SU-DHL-6 (cell line): ENCODE data around the gene KCNQ4.

Source experiments
- H2AFZ ChIP-seq: fragments of 200-600 bp; sonication (generic); 2 replicates; pipeline ENCODE4 v1.6.1; 2014; ENCODE audit warnings: low read depth, mild to moderate bottlenecking, moderate library complexity, mixed read lengths, antibody characterized with exemption, low read length; ENCODE audit not compliant: severe bottlenecking
- H3F3A ChIP-seq: fragments of 200-600 bp; shearing (Covaris generic); 2 replicates; pipeline ENCODE4 v1.6.0; 2016; ENCODE audit warnings: antibody characterized with exemption, mild to moderate bottlenecking; ENCODE audit not compliant: insufficient read depth
- H3K27ac ChIP-seq: fragments of 200-600 bp; sonication (generic); 2 replicates; pipeline ENCODE4 v1.5.1; 2016; ENCODE audit warnings: low read depth, mild to moderate bottlenecking, low read length, moderate library complexity, mixed read lengths
- H3K27me3 ChIP-seq: fragments of 200-600 bp; sonication (generic), shearing (Covaris generic); 2 replicates; pipeline ENCODE4 v1.6.0; 2014; ENCODE audit warnings: mild to moderate bottlenecking, low read length
- H3K36me3 ChIP-seq: fragments of 200-600 bp; sonication (generic); 2 replicates; pipeline ENCODE4 v1.6.1; 2014; ENCODE audit warnings: mild to moderate bottlenecking, low read length, mixed read lengths
- H3K4me2 ChIP-seq: fragments of 300-600, 200-600 bp; shearing (Covaris generic), sonication (generic); 2 replicates; pipeline ENCODE4 v1.6.0; 2014; ENCODE audit warnings: low read length, low read depth, mild to moderate bottlenecking; ENCODE audit not compliant: poor library complexity, severe bottlenecking
- H3K4me3 ChIP-seq: fragments of 200-600 bp; sonication (generic); 2 replicates; pipeline ENCODE4 v1.5.1; 2014; ENCODE audit warnings: antibody characterized with exemption, low read length, mild to moderate bottlenecking, mixed read lengths; ENCODE audit not compliant: insufficient read depth, poor library complexity, severe bottlenecking
- H3K79me2 ChIP-seq: fragments of 200-600 bp; sonication (generic); 2 replicates; pipeline ENCODE4 v1.6.1; 2014; ENCODE audit warnings: mild to moderate bottlenecking, low read length, moderate library complexity; ENCODE audit not compliant: insufficient read depth
- H3K9ac ChIP-seq: fragments of 200-600 bp; sonication (generic); 2 replicates; pipeline ENCODE4 v1.7.0; 2014; ENCODE audit warnings: mild to moderate bottlenecking, low read length
- H3K9me2 ChIP-seq: fragments of 200-600 bp; sonication (generic); replicated peaks from 2 replicates; pipeline ENCODE4 v1.6.1; 2014; ENCODE audit warnings: low read length; ENCODE audit not compliant: insufficient read depth
- H3K9me3 ChIP-seq: fragments of 200-600 bp; sonication (generic); 2 replicates; pipeline ENCODE4 v1.6.1; 2014; ENCODE audit warnings: low read length, mixed read lengths; ENCODE audit not compliant: insufficient read depth
- H4K20me1 ChIP-seq: fragments of 200-600 bp; sonication (generic); 2 replicates; pipeline ENCODE4 v1.6.1; 2014; ENCODE audit warnings: low read depth, mild to moderate bottlenecking, antibody characterized with exemption, low read length, moderate library complexity, mixed read lengths
- EZH2phosphoT487 ChIP-seq: fragments of 200-600 bp; sonication (generic), shearing (Covaris generic); conservative IDR thresholded peaks from 2 replicates; pipeline ENCODE4 v1.6.1; 2018; ENCODE audit warnings: mild to moderate bottlenecking, antibody characterized with exemption, low read length, moderate library complexity, mixed read lengths
- TF ChIP-seq, protein P1 (sequence below): fragments of 200-600 bp; sonication (generic); IDR thresholded peaks from one replicate; pipeline ENCODE4 v1.5.1; 2017; ENCODE audit warnings: antibody characterized with exemption, mild to moderate bottlenecking, low read length, moderate library complexity; ENCODE audit not compliant: insufficient read depth, poor library complexity, severe bottlenecking

Gene KCNQ4

GRCh38 chr1:40763742-40764532 lies 19.6 kb upstream of the KCNQ4 start:
- no peaks in the 10 kb centered on the region for H4K20me1 ChIP-seq
- H2AFZ ChIP-seq: no peak overlapping the region
- no peak overlapping the region for H3K4me3 ChIP-seq
- H3K79me2 ChIP-seq: no peaks in the 10 kb centered on the region
- H3K27me3 ChIP-seq: no peaks in the 10 kb centered on the region
- no peak overlapping the region for H3K4me2 ChIP-seq
- peaks cover 8% of the 10 kb centered on the region; the same call in 1 of the 2 replicates for H3K36me3 ChIP-seq
- no peak overlapping the region for H3K9ac ChIP-seq
- TF ChIP-seq, protein P1, sequence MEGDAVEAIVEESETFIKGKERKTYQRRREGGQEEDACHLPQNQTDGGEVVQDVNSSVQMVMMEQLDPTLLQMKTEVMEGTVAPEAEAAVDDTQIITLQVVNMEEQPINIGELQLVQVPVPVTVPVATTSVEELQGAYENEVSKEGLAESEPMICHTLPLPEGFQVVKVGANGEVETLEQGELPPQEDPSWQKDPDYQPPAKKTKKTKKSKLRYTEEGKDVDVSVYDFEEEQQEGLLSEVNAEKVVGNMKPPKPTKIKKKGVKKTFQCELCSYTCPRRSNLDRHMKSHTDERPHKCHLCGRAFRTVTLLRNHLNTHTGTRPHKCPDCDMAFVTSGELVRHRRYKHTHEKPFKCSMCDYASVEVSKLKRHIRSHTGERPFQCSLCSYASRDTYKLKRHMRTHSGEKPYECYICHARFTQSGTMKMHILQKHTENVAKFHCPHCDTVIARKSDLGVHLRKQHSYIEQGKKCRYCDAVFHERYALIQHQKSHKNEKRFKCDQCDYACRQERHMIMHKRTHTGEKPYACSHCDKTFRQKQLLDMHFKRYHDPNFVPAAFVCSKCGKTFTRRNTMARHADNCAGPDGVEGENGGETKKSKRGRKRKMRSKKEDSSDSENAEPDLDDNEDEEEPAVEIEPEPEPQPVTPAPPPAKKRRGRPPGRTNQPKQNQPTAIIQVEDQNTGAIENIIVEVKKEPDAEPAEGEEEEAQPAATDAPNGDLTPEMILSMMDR: no peak
- TF ChIP-seq EZH2phosphoT487: no peak
- H3F3A ChIP-seq: no peaks in the 10 kb centered on the region
- no peaks in the 10 kb centered on the region for H3K9me2 ChIP-seq
- no peaks in the 10 kb centered on the region for H3K9me3 ChIP-seq
- H3K27ac ChIP-seq: no peak overlapping the region

- Histone ChIP-seq H3K36me3 (peaks cover 8% of the 10 kb centered on the region; the same call in 1 of the 2 replicates), H3K9me3 (no peaks in the 10 kb centered on the region), H3K9ac (no peak overlapping the region), H3K4me2 (no peak overlapping the region), H3K27ac (no peak overlapping the region), H4K20me1 (no peaks in the 10 kb centered on the region), H3K27me3 (no peaks in the 10 kb centered on the region), H3K4me3 (no peak overlapping the region), H3K79me2 (no peaks in the 10 kb centered on the region), H3F3A (no peaks in the 10 kb centered on the region), H2AFZ (no peak overlapping the region), H3K9me2 (no peaks in the 10 kb centered on the region)
- TF ChIP-seq, protein P1: no peak
- no peak for TF ChIP-seq EZH2phosphoT487
These were observed 18.6 kb upstream of the KCNQ4 start for GRCh38 chr1:40764981-40765380.

GRCh38 chr1:40766017-40766416 lies 17.6 kb upstream of the KCNQ4 start:
- Histone ChIP-seq H3K36me3 (peaks cover 8% of the 10 kb centered on the region; the same call in 1 of the 2 replicates), H3K79me2 (no peaks in the 10 kb centered on the region), H4K20me1 (no peaks in the 10 kb centered on the region), H3K9ac (no peak overlapping the region), H3K27me3 (no peaks in the 10 kb centered on the region), H3K4me2 (no peak overlapping the region), H2AFZ (no peak overlapping the region), H3K4me3 (no peak overlapping the region), H3K9me3 (no peaks in the 10 kb centered on the region), H3K9me2 (no peaks in the 10 kb centered on the region), H3F3A (no peaks in the 10 kb centered on the region), H3K27ac (no peak overlapping the region)
- TF ChIP-seq, protein P1: no peak
- no peak for TF ChIP-seq EZH2phosphoT487
